Activated naive CD4-positive, alpha-beta T cell treated with anti-CD3 and anti-CD28 coated beads, Interleukin-2, amount 50 U/mL, for 24 hours (primary cell): ENCODE results near the gene TAS2R31.
"Not testable (repeated sequence)": the region's sequence is repeated elsewhere in the genome, so short reads cannot be mapped to it uniquely, and the experiment has no call there.

Experiments
- H3K27ac Mint-ChIP-seq: one replicate; pipeline ENCODE4 v1.8.0; 2021; ENCODE audit warnings: mild to moderate bottlenecking, mixed read lengths
- H3K27me3 Mint-ChIP-seq: one replicate; pipeline ENCODE4 v1.8.0; 2021; ENCODE audit warnings: mixed read lengths
- H3K36me3 Mint-ChIP-seq: one replicate; pipeline ENCODE4 v1.8.0; 2021; ENCODE audit warnings: mixed read lengths
- H3K4me1 Mint-ChIP-seq: one replicate; pipeline ENCODE4 v1.8.0; 2021; ENCODE audit warnings: mixed read lengths
- H3K4me3 Mint-ChIP-seq: one replicate; pipeline ENCODE4 v1.8.0; 2021; ENCODE audit warnings: mild to moderate bottlenecking, mixed read lengths
- H3K9me3 Mint-ChIP-seq: one replicate; pipeline ENCODE4 v1.8.0; 2021; ENCODE audit warnings: mixed read lengths

Gene TAS2R31, protein sequence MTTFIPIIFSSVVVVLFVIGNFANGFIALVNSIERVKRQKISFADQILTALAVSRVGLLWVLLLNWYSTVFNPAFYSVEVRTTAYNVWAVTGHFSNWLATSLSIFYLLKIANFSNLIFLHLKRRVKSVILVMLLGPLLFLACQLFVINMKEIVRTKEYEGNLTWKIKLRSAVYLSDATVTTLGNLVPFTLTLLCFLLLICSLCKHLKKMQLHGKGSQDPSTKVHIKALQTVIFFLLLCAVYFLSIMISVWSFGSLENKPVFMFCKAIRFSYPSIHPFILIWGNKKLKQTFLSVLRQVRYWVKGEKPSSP

DNA sequence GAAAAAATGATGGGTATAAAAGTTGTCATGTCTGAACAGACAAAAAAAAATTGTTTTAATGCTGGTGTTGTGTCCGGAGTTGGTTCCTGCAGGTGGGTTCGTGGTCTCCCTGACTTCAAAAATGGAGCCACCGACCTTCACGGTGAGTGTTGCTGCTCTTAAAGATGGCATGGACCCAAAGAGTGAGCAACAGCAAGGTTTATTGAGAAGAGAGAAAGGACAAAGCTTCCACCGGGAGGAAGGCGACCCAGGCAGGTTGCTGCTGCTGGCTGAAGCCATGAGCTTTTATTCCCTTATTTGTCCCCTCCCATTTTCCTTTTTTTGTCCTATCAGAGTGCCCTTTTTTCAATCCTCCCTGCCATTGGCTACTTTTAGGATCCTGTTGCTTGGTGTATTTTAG lies at the start of gene TAS2R31:
Gene TAS2R31, minus strand, starts transcription at position 101 of the 400 bp plus-strand sequence. Its CDS starts 72 bp downstream, at position 29.
- Mint-ChIP-seq H3K36me3 (peaks cover 29% of the 10 kb centered on the region), H3K27me3 (no peaks in the 10 kb centered on the region), H3K9me3 (no peaks in the 10 kb centered on the region), H3K27ac (no peak within 1 kb of the TSS), H3K4me3 (no peak within 1 kb of the TSS), H3K4me1 (peaks cover 4% of the 10 kb centered on the region)

GRCh38 chr12:11078246-11078645 lies 47.0 kb upstream of the TAS2R31 start:
- H3K36me3 Mint-ChIP-seq, result peaks cover 19% of the 10 kb centered on the region
- peaks cover 4% of the 10 kb centered on the region for H3K9me3 Mint-ChIP-seq
- peak overlapping the region; percentile 70 for H3K27ac Mint-ChIP-seq
- H3K4me3 Mint-ChIP-seq, result no peak overlapping the region
- no peaks in the 10 kb centered on the region for H3K27me3 Mint-ChIP-seq
- H3K4me1 Mint-ChIP-seq, result peaks cover 51% of the 10 kb centered on the region

- peaks cover 4% of the 10 kb centered on the region for H3K9me3 Mint-ChIP-seq
- H3K4me1 Mint-ChIP-seq, result peaks cover 51% of the 10 kb centered on the region
- H3K27me3 Mint-ChIP-seq, result no peaks in the 10 kb centered on the region
- H3K36me3 Mint-ChIP-seq, result peaks cover 22% of the 10 kb centered on the region
- H3K27ac Mint-ChIP-seq, result no peak overlapping the region
- no peak overlapping the region for H3K4me3 Mint-ChIP-seq
Observed at GRCh38 chr12:11075642-11076041, 44.4 kb upstream of the TAS2R31 start.

DNA sequence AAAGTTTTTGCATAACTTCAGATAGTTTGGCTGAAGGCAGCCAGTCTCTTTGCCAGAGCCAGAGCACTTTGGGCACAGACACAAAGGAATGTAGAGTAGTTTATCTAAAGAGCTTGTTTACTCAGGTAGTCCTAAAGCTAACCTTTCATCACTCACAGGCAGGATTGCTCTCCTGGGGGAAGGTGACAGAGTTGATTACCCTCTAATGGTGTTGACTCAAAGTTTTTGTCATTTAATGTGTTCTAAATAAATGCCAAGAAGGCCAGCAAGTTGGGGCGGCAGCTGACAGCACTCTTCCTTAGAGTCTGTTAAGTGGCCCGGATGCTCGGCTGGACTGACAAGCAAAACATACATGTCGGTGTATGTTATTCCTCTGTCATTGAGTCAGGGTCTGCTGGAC lies 40.2 kb upstream of the TAS2R31 start:
- Mint-ChIP-seq H3K27me3 (no peaks in the 10 kb centered on the region), H3K36me3 (peaks cover 25% of the 10 kb centered on the region), H3K4me3 (no peak overlapping the region), H3K27ac (no peak overlapping the region), H3K4me1 (peaks cover 25% of the 10 kb centered on the region), H3K9me3 (no peaks in the 10 kb centered on the region)

DNA sequence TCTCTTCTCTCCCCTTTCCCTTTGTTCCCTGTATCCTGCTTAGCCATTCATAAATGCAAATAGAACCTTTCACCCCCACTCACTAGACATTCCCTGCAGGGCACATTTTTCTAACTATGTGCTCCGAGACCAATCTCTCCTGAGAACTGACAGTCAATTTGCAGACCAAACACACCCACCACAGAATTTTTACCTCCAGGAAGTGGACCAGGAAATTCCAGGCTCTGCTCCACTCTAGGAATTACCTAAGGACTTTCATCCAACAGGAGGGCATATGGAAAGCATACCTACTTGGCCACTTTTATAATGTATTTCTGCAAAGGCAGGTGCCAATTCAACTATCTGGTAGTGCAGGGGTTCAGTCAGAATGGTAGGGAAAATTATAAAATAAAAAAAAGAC lies 39.8 kb upstream of the TAS2R31 start:
- Mint-ChIP-seq H3K27ac (no peak overlapping the region), H3K4me3 (no peak overlapping the region), H3K4me1 (peaks cover 26% of the 10 kb centered on the region), H3K9me3 (no peaks in the 10 kb centered on the region), H3K36me3 (peaks cover 27% of the 10 kb centered on the region), H3K27me3 (no peaks in the 10 kb centered on the region)

DNA sequence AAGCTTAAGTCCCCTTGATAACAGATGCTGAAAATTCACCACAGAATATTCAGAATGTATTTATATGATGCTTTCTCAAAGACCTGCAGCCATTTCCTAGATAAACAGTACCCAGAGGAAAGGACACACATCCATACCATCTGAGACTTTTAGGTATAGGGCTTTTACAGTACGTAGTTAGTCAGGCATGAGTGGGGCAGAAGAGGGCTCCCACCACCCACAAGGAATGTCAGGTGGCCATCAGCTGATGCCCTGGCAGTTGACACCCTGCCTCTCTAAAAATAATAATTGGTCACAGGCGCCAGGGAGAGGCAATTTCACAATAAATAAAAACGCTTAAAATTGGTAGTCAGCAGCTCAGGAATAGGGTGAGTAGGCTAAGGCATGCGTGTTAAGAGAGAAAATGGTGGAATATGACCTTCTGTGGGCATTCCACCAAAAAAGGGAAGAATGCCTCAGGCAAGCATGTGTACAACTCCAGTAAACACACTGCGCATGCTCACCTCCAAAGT lies 38.7 kb upstream of the TAS2R31 start:
- Mint-ChIP-seq H3K36me3 (peaks cover 33% of the 10 kb centered on the region), H3K4me3 (no peak overlapping the region), H3K4me1 (peaks cover 28% of the 10 kb centered on the region), H3K27ac (no peak overlapping the region), H3K9me3 (no peaks in the 10 kb centered on the region), H3K27me3 (no peaks in the 10 kb centered on the region)

- Mint-ChIP-seq H3K36me3 (peaks cover 27% of the 10 kb centered on the region), H3K4me1 (peaks cover 33% of the 10 kb centered on the region), H3K27me3 (no peaks in the 10 kb centered on the region), H3K4me3 (no peak overlapping the region), H3K9me3 (no peaks in the 10 kb centered on the region), H3K27ac (no peak overlapping the region)
Observed at GRCh38 chr12:11067514-11067913, 36.3 kb upstream of the TAS2R31 start.

- peaks cover 49% of the 10 kb centered on the region for H3K4me1 Mint-ChIP-seq
- not testable (repeated sequence) for H3K27ac Mint-ChIP-seq, H3K27me3 Mint-ChIP-seq, H3K4me3 Mint-ChIP-seq, H3K9me3 Mint-ChIP-seq
- peaks cover 15% of the 10 kb centered on the region for H3K36me3 Mint-ChIP-seq
Observed at GRCh38 chr12:11062194-11062593, 31.0 kb upstream of the TAS2R31 start, which contains the start of gene TAS2R46. TAS2R46 (minus strand) TSS chr12:11062294; CDS start chr12:11062294, 0 bp downstream.

GRCh38 chr12:11059784-11060183 lies 28.6 kb upstream of the TAS2R31 start:
- Mint-ChIP-seq H3K27ac (no peak overlapping the region), H3K27me3 (no peaks in the 10 kb centered on the region), H3K9me3 (no peaks in the 10 kb centered on the region), H3K36me3 (peaks cover 18% of the 10 kb centered on the region), H3K4me3 (no peak overlapping the region), H3K4me1 (peaks cover 39% of the 10 kb centered on the region)

DNA sequence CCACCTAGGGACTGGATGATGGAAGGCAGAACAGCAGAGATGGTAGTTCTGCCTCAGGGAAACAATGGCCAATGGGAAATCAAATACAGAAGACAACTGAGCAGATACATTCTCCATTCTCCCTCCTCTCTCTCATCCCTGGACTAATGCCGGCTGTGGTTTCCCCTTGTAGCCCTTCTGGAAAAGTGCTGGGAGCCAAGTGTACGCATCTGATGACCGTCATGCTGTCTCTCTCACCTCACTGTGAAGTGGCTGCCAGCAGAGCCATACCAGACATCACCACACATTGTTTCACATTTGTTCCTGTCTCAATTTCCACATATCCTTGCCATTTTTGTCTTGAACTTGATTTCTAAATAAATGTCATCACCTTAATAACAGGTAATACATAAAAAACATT lies 27.8 kb upstream of the TAS2R31 start:
- H3K4me3 Mint-ChIP-seq, result no peak overlapping the region
- no peaks in the 10 kb centered on the region for H3K27me3 Mint-ChIP-seq
- H3K4me1 Mint-ChIP-seq, result peaks cover 34% of the 10 kb centered on the region
- H3K9me3 Mint-ChIP-seq, result no peaks in the 10 kb centered on the region
- peaks cover 16% of the 10 kb centered on the region for H3K36me3 Mint-ChIP-seq
- H3K27ac Mint-ChIP-seq, result no peak overlapping the region

GRCh38 chr12:11055306-11055705 lies 24.1 kb upstream of the TAS2R31 start:
- H3K36me3 Mint-ChIP-seq, result peaks cover 32% of the 10 kb centered on the region
- no peak overlapping the region for H3K4me3 Mint-ChIP-seq
- peaks cover 9% of the 10 kb centered on the region for H3K9me3 Mint-ChIP-seq
- no peaks in the 10 kb centered on the region for H3K27me3 Mint-ChIP-seq
- H3K4me1 Mint-ChIP-seq, result peaks cover 6% of the 10 kb centered on the region
- H3K27ac Mint-ChIP-seq, result no peak overlapping the region

GRCh38 chr12:11049806-11050531 lies 18.8 kb upstream of the TAS2R31 start:
- Mint-ChIP-seq H3K4me1 (peaks cover 17% of the 10 kb centered on the region), H3K36me3 (peaks cover 45% of the 10 kb centered on the region), H3K9me3 (peaks cover 14% of the 10 kb centered on the region)
- H3K4me3 Mint-ChIP-seq, H3K27me3 Mint-ChIP-seq, H3K27ac Mint-ChIP-seq: not testable (repeated sequence)

DNA sequence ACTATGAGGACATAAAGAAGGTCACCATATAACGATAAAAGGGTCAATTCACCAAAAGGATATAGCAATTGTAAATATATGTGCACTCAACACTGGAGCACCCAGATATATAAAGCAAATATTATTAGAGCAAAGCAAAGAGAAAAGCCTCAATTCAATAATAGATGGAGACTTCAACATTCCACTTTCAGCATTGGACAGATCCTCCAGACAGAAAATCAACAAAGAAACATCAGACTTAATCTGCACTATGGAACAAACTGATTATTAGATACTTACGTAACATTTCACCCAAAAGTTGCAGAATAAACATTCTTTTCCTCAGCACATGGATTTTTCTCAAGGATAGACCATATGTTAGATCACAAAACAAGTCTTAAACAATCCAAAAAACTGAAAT lies 10.2 kb upstream of the TAS2R31 start:
- not testable (repeated sequence) for H3K27me3 Mint-ChIP-seq, H3K4me3 Mint-ChIP-seq, H3K27ac Mint-ChIP-seq, H3K9me3 Mint-ChIP-seq
- peaks cover 35% of the 10 kb centered on the region for H3K4me1 Mint-ChIP-seq
- H3K36me3 Mint-ChIP-seq, result peaks cover 46% of the 10 kb centered on the region

- Mint-ChIP-seq H3K4me1 (peaks cover 34% of the 10 kb centered on the region), H3K27ac (no peak overlapping the region), H3K4me3 (no peak overlapping the region), H3K27me3 (no peaks in the 10 kb centered on the region), H3K9me3 (no peaks in the 10 kb centered on the region), H3K36me3 (peaks cover 44% of the 10 kb centered on the region)
Observed at GRCh38 chr12:11040162-11040561, 9.0 kb upstream of the TAS2R31 start.

DNA sequence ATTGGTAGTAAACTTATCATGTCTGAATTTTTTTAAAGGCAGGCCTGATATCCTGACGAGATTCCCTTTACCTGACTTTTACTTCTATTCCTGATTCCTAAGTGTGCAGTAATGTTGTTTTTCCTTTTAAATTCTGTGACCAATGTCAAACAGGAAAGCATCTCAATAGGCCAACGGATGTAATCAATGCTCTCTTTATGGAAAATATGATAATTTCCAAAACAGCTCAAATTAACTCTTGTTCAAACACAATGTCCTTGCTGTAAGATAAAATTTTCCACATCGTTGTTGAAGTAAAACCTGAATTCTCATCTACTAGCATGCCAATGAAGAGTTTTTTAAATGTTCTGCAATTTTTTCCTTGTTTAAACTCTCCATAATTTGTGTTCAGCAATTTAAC lies 8.0 kb upstream of the TAS2R31 start:
- no peak overlapping the region for H3K4me3 Mint-ChIP-seq
- no peaks in the 10 kb centered on the region for H3K27me3 Mint-ChIP-seq
- H3K36me3 Mint-ChIP-seq, result peaks cover 38% of the 10 kb centered on the region
- no peak overlapping the region for H3K27ac Mint-ChIP-seq
- H3K9me3 Mint-ChIP-seq, result no peaks in the 10 kb centered on the region
- H3K4me1 Mint-ChIP-seq, result peaks cover 33% of the 10 kb centered on the region

- peaks cover 26% of the 10 kb centered on the region for H3K36me3 Mint-ChIP-seq
- not testable (repeated sequence) for H3K27me3 Mint-ChIP-seq, H3K4me1 Mint-ChIP-seq, H3K4me3 Mint-ChIP-seq, H3K27ac Mint-ChIP-seq, H3K9me3 Mint-ChIP-seq
Observed at GRCh38 chr12:11033959-11034358, 2.8 kb upstream of the TAS2R31 start.
